Smooth muscle cell (in vitro differentiated cells): Measurements from ENCODE around the gene SIRT7. TPM values are rescaled to one million over a fixed set of nuclear protein-coding genes. Genes with fewer than 3 reads are reported as not detected.

Experiments
- DNase-seq: peaks from one replicate; lab custom pipeline; 2025; ENCODE audit not compliant: unreplicated experiment; lab: John Stamatoyannopoulos, UW
- H2AFZ ChIP-seq: fragments of 200-600 bp; sonication (generic); 2 replicates; pipeline ENCODE4 v1.6.0; 2016; ENCODE audit warnings: antibody characterized with exemption, low read depth, mild to moderate bottlenecking
- H3F3A ChIP-seq: fragments of 200-600 bp; sonication (generic); 2 replicates; pipeline ENCODE4 v1.6.0; 2017; ENCODE audit warnings: antibody characterized with exemption, low read depth
- H3K27ac ChIP-seq: fragments of 200-600 bp; sonication (generic); 2 replicates; pipeline ENCODE4 v1.5.1; 2016; ENCODE audit warnings: low read depth, mild to moderate bottlenecking
- H3K27me3 ChIP-seq: fragments of 200-600 bp; sonication (generic); 2 replicates; pipeline ENCODE4 v1.6.1; 2016; ENCODE audit warnings: low read depth, mild to moderate bottlenecking
- H3K36me3 ChIP-seq: fragments of 200-600 bp; sonication (generic); 2 replicates; pipeline ENCODE4 v1.5.1; 2016; ENCODE audit warnings: low read depth
- H3K4me1 ChIP-seq: fragments of 200-600 bp; sonication (generic); 2 replicates; pipeline ENCODE4 v1.5.1; 2016; ENCODE audit warnings: low read depth
- H3K4me2 ChIP-seq: fragments of 200-600 bp; sonication (generic); 2 replicates; pipeline ENCODE4 v1.6.0; 2016; ENCODE audit warnings: mild to moderate bottlenecking
- H3K4me3 ChIP-seq: fragments of 200-600 bp; sonication (generic); 2 replicates; pipeline ENCODE4 v1.5.1; 2016; ENCODE audit warnings: mild to moderate bottlenecking
- H3K79me2 ChIP-seq: fragments of 200-600 bp; sonication (generic); 2 replicates; pipeline ENCODE4 v1.6.0; 2016; ENCODE audit warnings: low read depth, mild to moderate bottlenecking
- H3K9ac ChIP-seq: fragments of 200-600 bp; sonication (generic); 2 replicates; pipeline ENCODE4 v1.6.0; 2016; ENCODE audit warnings: low read depth
- H3K9me3 ChIP-seq: fragments of 200-600 bp; sonication (generic); replicated peaks from 2 replicates; pipeline ENCODE4 v1.5.1; 2016; ENCODE audit warnings: low read depth
- H4K20me1 ChIP-seq: fragments of 200-600 bp; sonication (generic); 2 replicates; pipeline ENCODE4 v1.6.0; 2016; ENCODE audit warnings: low read depth
- CTCF ChIP-seq: fragments of 200-600 bp; sonication (generic); IDR thresholded peaks from 2 replicates; pipeline ENCODE4 v1.5.1; 2017; ENCODE audit warnings: borderline replicate concordance, mild to moderate bottlenecking, antibody characterized with exemption; ENCODE audit not compliant: insufficient read depth, poor library complexity, severe bottlenecking
- WGBS: methylation state at CpG from one replicate; pipeline ENCODE4 v1.1.7; 2016; ENCODE audit warnings: low lambda C conversion rate; 5-methylcytosine and 5-hydroxymethylcytosine counted together
- polyA plus RNA-seq: library from polyadenylated mRNA; unstranded; fragments of >200 nt; fragmentation: Nextera tagmentation; extraction: Ambion mirVana; gene quantifications from 2 replicates; pipeline ENCODE4 v1.2.1, GENCODE V29; 2016
- total RNA-seq: library from RNA; depleted of rRNA; stranded (reverse); fragments of >200 nt; gene quantifications from 2 replicates; pipeline ENCODE4 v1.2.3, GENCODE V29; 2014

Gene SIRT7
- total and polyA plus RNA-seq, 2 experiments from 2014 or later: 10.1 to 19.9 TPM

GRCh38 chr17:81867991-81868673 is 49.8 kb downstream of the SIRT7 start:
- Histone ChIP-seq H3K36me3 (no peaks in the 10 kb centered on the region), H3K4me2 (peak overlapping the region; percentile 69), H3K9me3 (no peaks in the 10 kb centered on the region), H3F3A (peaks cover 52% of the 10 kb centered on the region), H3K4me1 (peaks cover 31% of the 10 kb centered on the region), H3K79me2 (peaks cover 47% of the 10 kb centered on the region), H3K27me3 (no peaks in the 10 kb centered on the region), H2AFZ (no peak overlapping the region), H4K20me1 (peaks cover 74% of the 10 kb centered on the region), H3K9ac (no peak overlapping the region), H3K4me3 (no peak overlapping the region), H3K27ac (peak overlapping the region; percentile 78)
- WGBS: 36% methylated on average over 25 of the region's 28 CpGs
- DNase-seq: no peak
- no peak for TF ChIP-seq CTCF

GRCh38 chr17:81867170-81867990 is 50.6 kb downstream of the SIRT7 start:
- Histone ChIP-seq H2AFZ (no peak overlapping the region), H3K79me2 (peaks cover 54% of the 10 kb centered on the region), H3K4me3 (no peak overlapping the region), H4K20me1 (peaks cover 77% of the 10 kb centered on the region), H3K9me3 (no peaks in the 10 kb centered on the region), H3K27ac (peak overlapping the region; percentile 78), H3K4me2 (peak overlapping the region; percentile 69), H3K36me3 (no peaks in the 10 kb centered on the region), H3K27me3 (no peaks in the 10 kb centered on the region), H3F3A (peaks cover 52% of the 10 kb centered on the region), H3K9ac (no peak overlapping the region), H3K4me1 (peaks cover 39% of the 10 kb centered on the region)
- no peak for TF ChIP-seq CTCF
- no peak for DNase-seq
- 38% methylated on average over 20 of the region's 23 CpGs for WGBS

- 80% methylated on average over 18 of the region's 18 CpGs for WGBS
- Histone ChIP-seq H3K36me3 (no peaks in the 10 kb centered on the region), H3K9me3 (no peaks in the 10 kb centered on the region), H3K79me2 (peaks cover 54% of the 10 kb centered on the region), H3K4me3 (no peak overlapping the region), H4K20me1 (peaks cover 77% of the 10 kb centered on the region), H2AFZ (no peak overlapping the region), H3K4me2 (peak overlapping the region; percentile 69), H3K4me1 (peaks cover 38% of the 10 kb centered on the region), H3K9ac (no peak overlapping the region), H3K27ac (peak overlapping the region; percentile 78), H3F3A (peaks cover 50% of the 10 kb centered on the region), H3K27me3 (no peaks in the 10 kb centered on the region)
- no peak for TF ChIP-seq CTCF
- no peak for DNase-seq
Observed at GRCh38 chr17:81866440-81867169, 51.4 kb downstream of the SIRT7 start.
